ENCODE data around the gene LOXL1.

Gene LOXL1

DNA sequence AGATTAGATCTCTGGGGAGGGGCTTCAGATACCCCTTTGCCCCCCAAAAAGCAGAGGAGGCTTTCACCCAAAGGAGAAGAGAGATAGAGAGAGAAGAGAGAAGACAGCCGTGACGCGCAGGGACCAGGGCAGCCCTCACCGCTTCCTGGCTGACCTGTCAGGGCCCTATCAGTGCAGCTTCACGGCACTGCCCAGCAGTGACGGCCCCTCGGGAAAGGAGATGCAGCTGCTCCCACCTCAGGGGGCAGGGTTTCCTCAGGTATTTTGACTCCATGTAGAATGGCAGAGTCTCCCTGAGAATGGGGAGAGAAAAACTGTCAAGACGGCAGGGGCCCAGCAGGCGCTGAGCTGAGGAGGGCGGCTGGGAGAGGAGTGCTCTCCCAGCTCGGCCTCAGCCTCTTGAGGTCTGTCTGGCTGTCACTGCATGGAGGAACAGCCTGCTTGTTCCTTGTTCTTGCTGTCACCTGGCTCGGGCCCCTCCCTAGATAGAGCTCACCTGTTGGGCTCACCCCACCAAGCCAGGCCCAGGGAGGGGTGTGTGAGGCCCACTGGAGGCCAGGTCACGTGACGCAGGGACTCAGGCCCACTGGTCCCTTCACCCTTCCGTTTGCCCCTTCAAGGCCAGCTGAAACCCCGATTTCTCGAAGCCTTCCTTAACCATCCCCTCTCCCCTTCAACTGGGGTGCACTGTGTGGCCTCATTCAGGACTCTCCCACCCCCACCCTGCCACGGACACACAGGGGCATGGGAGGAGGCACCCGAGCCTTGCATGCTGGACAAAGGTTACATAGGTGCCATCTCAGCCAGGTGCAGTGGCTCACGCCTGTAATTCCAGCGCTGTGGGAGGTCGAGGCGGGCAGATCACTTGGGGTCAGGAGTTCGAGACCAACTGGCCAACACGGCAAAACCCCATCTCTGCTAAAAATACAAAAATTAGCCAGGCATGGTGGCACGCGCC is 28.2 kb downstream of the LOXL1 start:
- Histone ChIP-seq H3K4me3 (ENCODE audit: low read depth, low read length, poor library complexity, severe bottlenecking) (no peak overlapping the region), H3K27ac (ENCODE audit: low read depth, low read length, poor library complexity, severe bottlenecking) (no peak overlapping the region), H3F3A (ENCODE audit: insufficient read depth, low read length) (no peaks in the 10 kb centered on the region), H3K9ac (ENCODE audit: low read length) (no peak overlapping the region), H3K27me3 (ENCODE audit: insufficient read depth, low read length) (no peaks in the 10 kb centered on the region), H3K79me2 (ENCODE audit: insufficient read depth, low read length) (no peaks in the 10 kb centered on the region), H2AFZ (ENCODE audit: low read length) (no peak overlapping the region), H3K9me2 (ENCODE audit: low read depth, low read length) (no peaks in the 10 kb centered on the region), H3K4me1 (ENCODE audit: insufficient read depth, low read length, severe bottlenecking) (no peaks in the 10 kb centered on the region), H4K20me1 (ENCODE audit: insufficient read depth, low read length) (no peaks in the 10 kb centered on the region), H3K36me3 (ENCODE audit: insufficient read depth, low read length) (no peaks in the 10 kb centered on the region), H3K9me3 (ENCODE audit: low read length) (no peaks in the 10 kb centered on the region), H3K4me2 (ENCODE audit: low read length) (no peak overlapping the region)
- no peak for TF ChIP-seq EZH2 (IDR thresholded peaks at IDR 0.05; ENCODE audit: borderline replicate concordance, low read length)
- TF ChIP-seq, protein P1, sequence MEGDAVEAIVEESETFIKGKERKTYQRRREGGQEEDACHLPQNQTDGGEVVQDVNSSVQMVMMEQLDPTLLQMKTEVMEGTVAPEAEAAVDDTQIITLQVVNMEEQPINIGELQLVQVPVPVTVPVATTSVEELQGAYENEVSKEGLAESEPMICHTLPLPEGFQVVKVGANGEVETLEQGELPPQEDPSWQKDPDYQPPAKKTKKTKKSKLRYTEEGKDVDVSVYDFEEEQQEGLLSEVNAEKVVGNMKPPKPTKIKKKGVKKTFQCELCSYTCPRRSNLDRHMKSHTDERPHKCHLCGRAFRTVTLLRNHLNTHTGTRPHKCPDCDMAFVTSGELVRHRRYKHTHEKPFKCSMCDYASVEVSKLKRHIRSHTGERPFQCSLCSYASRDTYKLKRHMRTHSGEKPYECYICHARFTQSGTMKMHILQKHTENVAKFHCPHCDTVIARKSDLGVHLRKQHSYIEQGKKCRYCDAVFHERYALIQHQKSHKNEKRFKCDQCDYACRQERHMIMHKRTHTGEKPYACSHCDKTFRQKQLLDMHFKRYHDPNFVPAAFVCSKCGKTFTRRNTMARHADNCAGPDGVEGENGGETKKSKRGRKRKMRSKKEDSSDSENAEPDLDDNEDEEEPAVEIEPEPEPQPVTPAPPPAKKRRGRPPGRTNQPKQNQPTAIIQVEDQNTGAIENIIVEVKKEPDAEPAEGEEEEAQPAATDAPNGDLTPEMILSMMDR (IDR thresholded peaks at IDR 0.05; ENCODE audit: low read length): no peak

DNA sequence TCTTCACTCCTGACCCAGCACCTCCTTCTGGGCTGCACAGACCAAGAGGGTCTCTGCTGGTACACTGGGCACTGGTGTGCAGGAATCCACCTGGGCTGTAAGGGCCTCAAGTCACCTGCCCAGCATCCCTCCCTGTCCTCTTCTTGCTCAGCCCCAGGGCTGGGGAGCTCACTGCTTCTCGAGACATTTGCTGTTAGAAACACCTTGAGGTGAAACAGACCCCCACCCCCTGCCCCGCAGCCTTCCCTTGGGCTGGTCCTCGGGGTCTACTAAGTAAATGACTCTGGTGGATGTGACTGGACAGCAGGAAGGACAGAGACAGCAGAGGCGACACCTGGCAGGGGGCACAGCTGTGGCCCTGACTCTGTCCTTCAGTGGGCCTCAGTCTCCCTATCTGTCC is 29.1 kb downstream of the LOXL1 start:
- H3K4me2 ChIP-seq (ENCODE audit: low read length): no peak overlapping the region
- no peaks in the 10 kb centered on the region for H3K27me3 ChIP-seq (ENCODE audit: insufficient read depth, low read length)
- no peaks in the 10 kb centered on the region for H3K79me2 ChIP-seq (ENCODE audit: insufficient read depth, low read length)
- no peak overlapping the region for H3K9ac ChIP-seq (ENCODE audit: low read length)
- no peaks in the 10 kb centered on the region for H3K36me3 ChIP-seq (ENCODE audit: insufficient read depth, low read length)
- no peaks in the 10 kb centered on the region for H4K20me1 ChIP-seq (ENCODE audit: insufficient read depth, low read length)
- no peaks in the 10 kb centered on the region for H3K9me2 ChIP-seq (ENCODE audit: low read depth, low read length)
- H3K4me3 ChIP-seq (ENCODE audit: low read depth, low read length, poor library complexity, severe bottlenecking): no peak overlapping the region
- no peaks in the 10 kb centered on the region for H3K9me3 ChIP-seq (ENCODE audit: low read length)
- H3K4me1 ChIP-seq (ENCODE audit: insufficient read depth, low read length, severe bottlenecking): no peaks in the 10 kb centered on the region
- H3K27ac ChIP-seq (ENCODE audit: low read depth, low read length, poor library complexity, severe bottlenecking): no peak overlapping the region
- TF ChIP-seq, protein P1 (IDR thresholded peaks at IDR 0.05; ENCODE audit: low read length): no peak
- no peak for TF ChIP-seq EZH2 (IDR thresholded peaks at IDR 0.05; ENCODE audit: borderline replicate concordance, low read length)
- no peak overlapping the region for H2AFZ ChIP-seq (ENCODE audit: low read length)
- no peaks in the 10 kb centered on the region for H3F3A ChIP-seq (ENCODE audit: insufficient read depth, low read length)

DNA sequence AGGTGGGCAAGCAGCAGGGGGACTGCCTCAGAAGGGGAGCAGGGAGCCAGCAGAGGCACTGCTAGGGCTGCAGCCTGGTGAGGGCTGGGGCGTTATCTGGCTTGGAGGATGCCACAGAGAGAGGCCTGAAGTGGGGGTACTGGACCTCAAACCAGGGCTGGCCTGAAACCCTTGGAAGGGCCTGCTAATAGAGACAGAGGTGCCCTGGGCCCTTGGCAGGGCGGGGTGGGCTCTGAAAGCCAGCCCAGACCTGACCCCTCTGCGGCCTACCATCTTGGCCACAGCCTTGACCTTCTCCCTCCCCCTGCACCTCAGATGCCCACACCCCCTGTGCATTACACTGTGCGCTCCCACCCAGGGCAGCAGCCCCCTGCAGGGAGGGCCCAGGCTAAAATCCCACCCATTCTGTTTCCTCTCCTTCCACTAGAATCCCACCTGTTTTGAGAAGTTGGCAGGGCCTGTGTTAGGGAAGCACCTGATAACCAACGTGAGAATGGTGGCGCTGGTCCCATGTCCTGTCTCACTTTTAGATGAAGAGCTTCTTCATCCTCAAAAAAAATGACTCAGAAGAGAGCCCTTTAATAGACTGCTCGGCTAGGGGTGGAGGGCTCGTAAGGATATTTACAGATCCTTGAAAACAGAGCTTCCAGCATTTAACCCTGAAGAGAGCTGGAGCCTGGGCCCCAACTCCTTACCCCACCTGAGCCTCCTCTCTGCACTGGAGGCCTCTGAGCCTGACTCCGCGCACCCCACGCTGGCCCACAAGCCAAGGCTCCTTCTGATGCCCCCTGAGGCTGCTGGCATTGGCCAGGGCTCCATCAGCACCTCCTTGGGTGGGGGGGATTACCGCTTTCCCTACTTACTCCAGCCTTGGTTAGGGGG is 29.8 kb downstream of the LOXL1 start:
- Histone ChIP-seq H3K4me2 (ENCODE audit: low read length) (no peak overlapping the region), H3K79me2 (ENCODE audit: insufficient read depth, low read length) (no peaks in the 10 kb centered on the region), H3K27ac (ENCODE audit: low read depth, low read length, poor library complexity, severe bottlenecking) (no peak overlapping the region), H3F3A (ENCODE audit: insufficient read depth, low read length) (no peaks in the 10 kb centered on the region), H4K20me1 (ENCODE audit: insufficient read depth, low read length) (no peaks in the 10 kb centered on the region), H3K4me1 (ENCODE audit: insufficient read depth, low read length, severe bottlenecking) (no peaks in the 10 kb centered on the region), H3K36me3 (ENCODE audit: insufficient read depth, low read length) (no peaks in the 10 kb centered on the region), H3K4me3 (ENCODE audit: low read depth, low read length, poor library complexity, severe bottlenecking) (no peak overlapping the region), H2AFZ (ENCODE audit: low read length) (no peak overlapping the region), H3K9me3 (ENCODE audit: low read length) (no peaks in the 10 kb centered on the region), H3K9me2 (ENCODE audit: low read depth, low read length) (no peaks in the 10 kb centered on the region), H3K27me3 (ENCODE audit: insufficient read depth, low read length) (no peaks in the 10 kb centered on the region), H3K9ac (ENCODE audit: low read length) (no peak overlapping the region)
- TF ChIP-seq, protein P1 (IDR thresholded peaks at IDR 0.05; ENCODE audit: low read length): no peak
- no peak for TF ChIP-seq EZH2 (IDR thresholded peaks at IDR 0.05; ENCODE audit: borderline replicate concordance, low read length)
